ENCODE measurements around the gene DDX42. TPM values are rescaled to one million over a fixed set of nuclear protein-coding genes. Genes with fewer than 3 reads are reported as not detected.

The DDX42 gene
- total and polyA plus RNA-seq, 2 donors, result 58.9 to 92.8 TPM

- WGBS, result under 1% methylated on average over 74 of the region's 74 CpGs
- no peaks in the 10 kb centered on the region for H3K27me3 ChIP-seq (ENCODE audit: control insufficient read depth in 2 of 2, insufficient read depth in 1 of 2, low read length in 1 of 2)
Measured at GRCh38 chr17:63773272-63774140, 464 bp upstream of the DDX42 start, which contains the start of gene CCDC47. Gene CCDC47 (minus strand): TSS chr17:63773597. CDS start chr17:63766175, 7,422 bp downstream.

GRCh38 chr17:63774969-63775265, 947 bp downstream of the DDX42 start:
- peak overlapping the region; percentile 82 to 95 for H3K4me3 ChIP-seq (ENCODE audit: low read length in 2 of 2)
- 9% methylated on average over 4 of the region's 4 CpGs for WGBS
- H3K27me3 ChIP-seq (ENCODE audit: control insufficient read depth in 2 of 2, insufficient read depth in 1 of 2, low read length in 1 of 2), result no peaks in the 10 kb centered on the region
- peak in 4 of 9 donors; percentile 8 to 45 (median 13) for DNase-seq (ENCODE audit: low read depth in 6 of 9, low spot score in 9 of 9)
- H3K9me3 ChIP-seq (ENCODE audit: control insufficient read depth in 2 of 2, insufficient read depth in 1 of 2, low read length in 1 of 2), result no peaks in the 10 kb centered on the region
- peaks cover 18 to 31% of the 10 kb centered on the region in 2 donors for H3K36me3 ChIP-seq (ENCODE audit: control insufficient read depth in 2 of 2, insufficient read depth in 2 of 2, low read length in 1 of 2)
- H3K27ac ChIP-seq (ENCODE audit: low read depth in 1 of 2, low read length in 1 of 2), result peak overlapping the region; percentile 97 to 99
- H3K4me1 ChIP-seq (ENCODE audit: control insufficient read depth in 2 of 2, insufficient read depth in 2 of 2, low read length in 2 of 2), result peaks cover 12 to 14% of the 10 kb centered on the region in 2 donors

More at GRCh38 chr17:63773272-63774140, 464 bp upstream of the DDX42 start, which contains the start of gene CCDC47:
- Histone ChIP-seq H3K4me1 (ENCODE audit: control insufficient read depth in 2 of 2, insufficient read depth in 2 of 2, low read length in 2 of 2) (peaks cover 12 to 14% of the 10 kb centered on the region in 2 donors), H3K4me3 (ENCODE audit: low read length in 2 of 2) (peak within 1 kb of the TSS; percentile 82 to 95), H3K27ac (ENCODE audit: low read depth in 1 of 2, low read length in 1 of 2) (peak within 1 kb of the TSS; percentile 97 to 99), H3K9me3 (ENCODE audit: control insufficient read depth in 2 of 2, insufficient read depth in 1 of 2, low read length in 1 of 2) (no peaks in the 10 kb centered on the region), H3K36me3 (ENCODE audit: control insufficient read depth in 2 of 2, insufficient read depth in 2 of 2, low read length in 1 of 2) (peaks cover 12 to 23% of the 10 kb centered on the region in 2 donors)
- DNase-seq (ENCODE audit: low read depth in 6 of 9, low spot score in 9 of 9), result peak; percentile 97 to 99 (median 99)

GRCh38 chr17:63775420-63775819, 1.4 kb downstream of the DDX42 start:
- 52% methylated on average over 8 of the region's 8 CpGs for WGBS
- Histone ChIP-seq H3K27me3 (ENCODE audit: control insufficient read depth in 2 of 2, insufficient read depth in 1 of 2, low read length in 1 of 2) (no peaks in the 10 kb centered on the region), H3K9me3 (ENCODE audit: control insufficient read depth in 2 of 2, insufficient read depth in 1 of 2, low read length in 1 of 2) (no peaks in the 10 kb centered on the region), H3K4me1 (ENCODE audit: control insufficient read depth in 2 of 2, insufficient read depth in 2 of 2, low read length in 2 of 2) (peaks cover 12 to 14% of the 10 kb centered on the region in 2 donors), H3K36me3 (ENCODE audit: control insufficient read depth in 2 of 2, insufficient read depth in 2 of 2, low read length in 1 of 2) (peaks cover 18 to 31% of the 10 kb centered on the region in 2 donors), H3K4me3 (ENCODE audit: low read length in 2 of 2) (peak overlapping the region; percentile 82 to 95), H3K27ac (ENCODE audit: low read depth in 1 of 2, low read length in 1 of 2) (peak overlapping the region in 1 of 2 donors; percentile 18)
- DNase-seq (ENCODE audit: low read depth in 6 of 9, low spot score in 9 of 9), result no peak

GRCh38 chr17:63780507-63780906, 6.5 kb downstream of the DDX42 start:
- H3K36me3 ChIP-seq (ENCODE audit: control insufficient read depth in 2 of 2, insufficient read depth in 2 of 2, low read length in 1 of 2), result peaks cover 18 to 46% of the 10 kb centered on the region in 2 donors
- no peaks in the 10 kb centered on the region for H3K9me3 ChIP-seq (ENCODE audit: control insufficient read depth in 2 of 2, insufficient read depth in 1 of 2, low read length in 1 of 2)
- H3K4me3 ChIP-seq (ENCODE audit: low read length in 2 of 2), result no peak overlapping the region
- H3K27me3 ChIP-seq (ENCODE audit: control insufficient read depth in 2 of 2, insufficient read depth in 1 of 2, low read length in 1 of 2), result no peaks in the 10 kb centered on the region
- H3K4me1 ChIP-seq (ENCODE audit: control insufficient read depth in 2 of 2, insufficient read depth in 2 of 2, low read length in 2 of 2), result peaks cover 1% of the 10 kb centered on the region in 2 donors
- DNase-seq (ENCODE audit: low read depth in 6 of 9, low spot score in 9 of 9), result no peak
- no peak overlapping the region for H3K27ac ChIP-seq (ENCODE audit: low read depth in 1 of 2, low read length in 1 of 2)
- 100% methylated on average over 1 of the region's 1 CpG for WGBS

- no peaks in the 10 kb centered on the region for H3K9me3 ChIP-seq (ENCODE audit: control insufficient read depth in 2 of 2, insufficient read depth in 1 of 2, low read length in 1 of 2)
- no peak overlapping the region for H3K27ac ChIP-seq (ENCODE audit: low read depth in 1 of 2, low read length in 1 of 2)
- H3K36me3 ChIP-seq (ENCODE audit: control insufficient read depth in 2 of 2, insufficient read depth in 2 of 2, low read length in 1 of 2), result peaks cover 18 to 46% of the 10 kb centered on the region in 2 donors
- H3K4me1 ChIP-seq (ENCODE audit: control insufficient read depth in 2 of 2, insufficient read depth in 2 of 2, low read length in 2 of 2), result no peaks in the 10 kb centered on the region
- H3K4me3 ChIP-seq (ENCODE audit: low read length in 2 of 2), result no peak overlapping the region
- no peaks in the 10 kb centered on the region for H3K27me3 ChIP-seq (ENCODE audit: control insufficient read depth in 2 of 2, insufficient read depth in 1 of 2, low read length in 1 of 2)
- DNase-seq (ENCODE audit: low read depth in 6 of 9, low spot score in 9 of 9), result no peak
- WGBS, result 98% methylated on average over 4 of the region's 4 CpGs
Measured at GRCh38 chr17:63780928-63781327, 7.0 kb downstream of the DDX42 start.

GRCh38 chr17:63783522-63783921, 9.6 kb downstream of the DDX42 start:
- Histone ChIP-seq H3K4me1 (ENCODE audit: control insufficient read depth in 2 of 2, insufficient read depth in 2 of 2, low read length in 2 of 2) (no peaks in the 10 kb centered on the region), H3K27ac (ENCODE audit: low read depth in 1 of 2, low read length in 1 of 2) (no peak overlapping the region), H3K4me3 (ENCODE audit: low read length in 2 of 2) (no peak overlapping the region), H3K36me3 (ENCODE audit: control insufficient read depth in 2 of 2, insufficient read depth in 2 of 2, low read length in 1 of 2) (peaks cover 24 to 45% of the 10 kb centered on the region in 2 donors), H3K27me3 (ENCODE audit: control insufficient read depth in 2 of 2, insufficient read depth in 1 of 2, low read length in 1 of 2) (no peaks in the 10 kb centered on the region), H3K9me3 (ENCODE audit: control insufficient read depth in 2 of 2, insufficient read depth in 1 of 2, low read length in 1 of 2) (no peaks in the 10 kb centered on the region)
- DNase-seq (ENCODE audit: low read depth in 6 of 9, low spot score in 9 of 9), result no peak
- 86% methylated on average over 6 of the region's 6 CpGs for WGBS

- Histone ChIP-seq H3K9me3 (ENCODE audit: control insufficient read depth in 2 of 2, insufficient read depth in 1 of 2, low read length in 1 of 2) (no peaks in the 10 kb centered on the region), H3K27me3 (ENCODE audit: control insufficient read depth in 2 of 2, insufficient read depth in 1 of 2, low read length in 1 of 2) (no peaks in the 10 kb centered on the region), H3K4me3 (ENCODE audit: low read length in 2 of 2) (no peak overlapping the region), H3K27ac (ENCODE audit: low read depth in 1 of 2, low read length in 1 of 2) (no peak overlapping the region), H3K4me1 (ENCODE audit: control insufficient read depth in 2 of 2, insufficient read depth in 2 of 2, low read length in 2 of 2) (no peaks in the 10 kb centered on the region), H3K36me3 (ENCODE audit: control insufficient read depth in 2 of 2, insufficient read depth in 2 of 2, low read length in 1 of 2) (peaks cover 32 to 52% of the 10 kb centered on the region in 2 donors)
- DNase-seq (ENCODE audit: low read depth in 6 of 9, low spot score in 9 of 9), result no peak
- WGBS, result 100% methylated on average over 1 of the region's 1 CpG
Measured at GRCh38 chr17:63785556-63785955, 11.6 kb downstream of the DDX42 start.

GRCh38 chr17:63786117-63786516, 12.1 kb downstream of the DDX42 start:
- 98% methylated on average over 1 of the region's 1 CpG for WGBS
- H3K27ac ChIP-seq (ENCODE audit: low read depth in 1 of 2, low read length in 1 of 2), result no peak overlapping the region
- no peaks in the 10 kb centered on the region for H3K4me1 ChIP-seq (ENCODE audit: control insufficient read depth in 2 of 2, insufficient read depth in 2 of 2, low read length in 2 of 2)
- no peak for DNase-seq (ENCODE audit: low read depth in 6 of 9, low spot score in 9 of 9)
- H3K27me3 ChIP-seq (ENCODE audit: control insufficient read depth in 2 of 2, insufficient read depth in 1 of 2, low read length in 1 of 2), result no peaks in the 10 kb centered on the region
- peaks cover 32 to 54% of the 10 kb centered on the region in 2 donors for H3K36me3 ChIP-seq (ENCODE audit: control insufficient read depth in 2 of 2, insufficient read depth in 2 of 2, low read length in 1 of 2)
- H3K4me3 ChIP-seq (ENCODE audit: low read length in 2 of 2), result no peak overlapping the region
- no peaks in the 10 kb centered on the region for H3K9me3 ChIP-seq (ENCODE audit: control insufficient read depth in 2 of 2, insufficient read depth in 1 of 2, low read length in 1 of 2)

GRCh38 chr17:63786971-63787711, 13.2 kb downstream of the DDX42 start:
- no peak for DNase-seq (ENCODE audit: low read depth in 6 of 9, low spot score in 9 of 9)
- H3K9me3 ChIP-seq (ENCODE audit: control insufficient read depth in 2 of 2, insufficient read depth in 1 of 2, low read length in 1 of 2), result no peaks in the 10 kb centered on the region
- H3K27me3 ChIP-seq (ENCODE audit: control insufficient read depth in 2 of 2, insufficient read depth in 1 of 2, low read length in 1 of 2), result no peaks in the 10 kb centered on the region
- 99% methylated on average over 13 of the region's 13 CpGs for WGBS
- H3K4me1 ChIP-seq (ENCODE audit: control insufficient read depth in 2 of 2, insufficient read depth in 2 of 2, low read length in 2 of 2), result no peaks in the 10 kb centered on the region
- H3K27ac ChIP-seq (ENCODE audit: low read depth in 1 of 2, low read length in 1 of 2), result no peak overlapping the region
- H3K4me3 ChIP-seq (ENCODE audit: low read length in 2 of 2), result no peak overlapping the region
- H3K36me3 ChIP-seq (ENCODE audit: control insufficient read depth in 2 of 2, insufficient read depth in 2 of 2, low read length in 1 of 2), result peaks cover 32 to 56% of the 10 kb centered on the region in 2 donors

Measured in thymus (tissue), 11 donors.